Nephron progenitor cell (in vitro differentiated cells): ENCODE results near the gene NBEAL2.

Source experiments
- DNase-seq: peaks from one replicate; pipeline ENCODE4 v3.0.0; 2021
- H3K27ac Mint-ChIP-seq: 2 replicates; pipeline ENCODE4 v1.8.0; 2021; ENCODE audit warnings: mild to moderate bottlenecking, moderate library complexity, mixed read lengths
- H3K27me3 Mint-ChIP-seq: 2 replicates; pipeline ENCODE4 v1.8.0; 2021; ENCODE audit warnings: mild to moderate bottlenecking, low read depth, mixed read lengths; ENCODE audit not compliant: poor library complexity
- H3K36me3 Mint-ChIP-seq: 2 replicates; pipeline ENCODE4 v1.8.0; 2021; ENCODE audit warnings: low read depth, mixed read lengths
- H3K4me1 Mint-ChIP-seq: 2 replicates; pipeline ENCODE4 v1.8.0; 2021; ENCODE audit warnings: mixed read lengths
- H3K4me3 Mint-ChIP-seq: 2 replicates; pipeline ENCODE4 v1.8.0; 2021; ENCODE audit warnings: mild to moderate bottlenecking, moderate library complexity, mixed read lengths
- H3K9me3 Mint-ChIP-seq: 2 replicates; pipeline ENCODE4 v1.8.0; 2021; ENCODE audit warnings: mild to moderate bottlenecking, moderate library complexity, mixed read lengths
- TF ChIP-seq, protein P1 (sequence below): fragments of 200-600 bp; sonication (generic); IDR thresholded peaks from 2 replicates; pipeline ENCODE4 v1.5.0; 2021; ENCODE audit warnings: antibody characterized with exemption

NBEAL2 gene

GRCh38 chr3:46987743-46988401 is 8.4 kb downstream of the NBEAL2 start:
- H3K27me3 Mint-ChIP-seq: peaks cover 4% of the 10 kb centered on the region
- H3K4me3 Mint-ChIP-seq: no peak overlapping the region
- H3K9me3 Mint-ChIP-seq: no peaks in the 10 kb centered on the region
- H3K4me1 Mint-ChIP-seq: peaks cover 34% of the 10 kb centered on the region
- DNase-seq: no peak
- TF ChIP-seq, protein P1, sequence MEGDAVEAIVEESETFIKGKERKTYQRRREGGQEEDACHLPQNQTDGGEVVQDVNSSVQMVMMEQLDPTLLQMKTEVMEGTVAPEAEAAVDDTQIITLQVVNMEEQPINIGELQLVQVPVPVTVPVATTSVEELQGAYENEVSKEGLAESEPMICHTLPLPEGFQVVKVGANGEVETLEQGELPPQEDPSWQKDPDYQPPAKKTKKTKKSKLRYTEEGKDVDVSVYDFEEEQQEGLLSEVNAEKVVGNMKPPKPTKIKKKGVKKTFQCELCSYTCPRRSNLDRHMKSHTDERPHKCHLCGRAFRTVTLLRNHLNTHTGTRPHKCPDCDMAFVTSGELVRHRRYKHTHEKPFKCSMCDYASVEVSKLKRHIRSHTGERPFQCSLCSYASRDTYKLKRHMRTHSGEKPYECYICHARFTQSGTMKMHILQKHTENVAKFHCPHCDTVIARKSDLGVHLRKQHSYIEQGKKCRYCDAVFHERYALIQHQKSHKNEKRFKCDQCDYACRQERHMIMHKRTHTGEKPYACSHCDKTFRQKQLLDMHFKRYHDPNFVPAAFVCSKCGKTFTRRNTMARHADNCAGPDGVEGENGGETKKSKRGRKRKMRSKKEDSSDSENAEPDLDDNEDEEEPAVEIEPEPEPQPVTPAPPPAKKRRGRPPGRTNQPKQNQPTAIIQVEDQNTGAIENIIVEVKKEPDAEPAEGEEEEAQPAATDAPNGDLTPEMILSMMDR: no peak
- no peaks in the 10 kb centered on the region for H3K36me3 Mint-ChIP-seq
- no peak overlapping the region for H3K27ac Mint-ChIP-seq

DNA sequence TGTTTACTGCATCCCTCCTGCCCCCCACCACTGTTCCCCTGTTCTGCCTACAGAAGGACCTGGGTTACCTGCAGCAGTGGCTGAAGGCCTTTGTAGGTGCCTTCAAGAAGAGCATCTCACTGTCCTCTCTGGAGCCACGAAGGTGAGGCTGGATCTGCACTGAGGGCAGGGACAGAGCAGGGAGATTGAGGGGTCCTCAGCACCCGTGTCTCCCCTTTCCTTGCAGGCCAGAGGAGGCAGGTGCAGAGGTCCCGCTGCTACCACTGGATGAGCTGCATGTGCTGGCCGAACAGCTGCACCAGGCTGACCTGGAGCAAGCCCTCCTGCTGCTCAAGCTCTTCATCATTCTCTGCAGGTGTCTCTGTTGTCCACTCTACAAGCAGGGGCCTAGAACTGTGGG is 9.2 kb downstream of the NBEAL2 start:
- Mint-ChIP-seq H3K4me3 (no peak overlapping the region), H3K4me1 (peaks cover 32% of the 10 kb centered on the region), H3K36me3 (no peaks in the 10 kb centered on the region), H3K27me3 (peaks cover 4% of the 10 kb centered on the region), H3K9me3 (no peaks in the 10 kb centered on the region), H3K27ac (no peak overlapping the region)
- DNase-seq: no peak
- TF ChIP-seq, protein P1: no peak

DNA sequence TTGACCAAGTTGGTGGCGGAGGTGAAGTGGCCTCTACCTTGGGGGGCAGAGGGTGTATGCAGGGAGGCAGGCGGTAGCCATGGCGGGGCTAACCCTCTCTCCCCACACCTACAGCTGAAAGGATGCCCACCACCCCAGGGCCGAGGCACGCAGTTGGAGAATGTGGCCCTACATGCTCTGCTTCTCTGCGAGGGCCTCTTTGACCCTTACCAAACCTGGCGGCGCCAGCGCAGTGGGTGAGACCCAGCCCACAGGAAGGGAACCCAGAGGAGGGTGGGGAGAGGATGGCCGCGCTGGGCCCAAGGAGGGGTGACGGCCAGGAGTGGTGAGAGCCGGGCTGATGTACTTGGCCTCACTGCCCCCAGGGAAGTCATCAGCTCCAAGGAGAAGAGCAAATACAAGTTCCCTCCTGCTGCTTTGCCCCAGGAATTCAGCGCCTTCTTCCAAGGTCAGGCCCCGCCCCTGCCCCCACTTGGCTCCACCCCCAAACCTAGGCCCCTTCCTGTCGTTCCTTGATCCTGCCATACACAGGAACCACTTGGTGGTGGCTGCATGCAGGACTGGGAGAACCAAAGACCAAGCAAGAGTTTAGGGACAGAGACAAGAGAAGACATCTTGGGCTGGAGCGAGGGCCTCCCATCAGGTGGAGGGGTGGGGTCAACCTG is 9.8 kb downstream of the NBEAL2 start:
- TF ChIP-seq, protein P1: no peak
- no peak overlapping the region for H3K4me3 Mint-ChIP-seq
- H3K27ac Mint-ChIP-seq: no peak overlapping the region
- H3K4me1 Mint-ChIP-seq: peaks cover 25% of the 10 kb centered on the region
- H3K27me3 Mint-ChIP-seq: peaks cover 4% of the 10 kb centered on the region
- H3K9me3 Mint-ChIP-seq: no peaks in the 10 kb centered on the region
- no peak for DNase-seq
- H3K36me3 Mint-ChIP-seq: no peaks in the 10 kb centered on the region

DNA sequence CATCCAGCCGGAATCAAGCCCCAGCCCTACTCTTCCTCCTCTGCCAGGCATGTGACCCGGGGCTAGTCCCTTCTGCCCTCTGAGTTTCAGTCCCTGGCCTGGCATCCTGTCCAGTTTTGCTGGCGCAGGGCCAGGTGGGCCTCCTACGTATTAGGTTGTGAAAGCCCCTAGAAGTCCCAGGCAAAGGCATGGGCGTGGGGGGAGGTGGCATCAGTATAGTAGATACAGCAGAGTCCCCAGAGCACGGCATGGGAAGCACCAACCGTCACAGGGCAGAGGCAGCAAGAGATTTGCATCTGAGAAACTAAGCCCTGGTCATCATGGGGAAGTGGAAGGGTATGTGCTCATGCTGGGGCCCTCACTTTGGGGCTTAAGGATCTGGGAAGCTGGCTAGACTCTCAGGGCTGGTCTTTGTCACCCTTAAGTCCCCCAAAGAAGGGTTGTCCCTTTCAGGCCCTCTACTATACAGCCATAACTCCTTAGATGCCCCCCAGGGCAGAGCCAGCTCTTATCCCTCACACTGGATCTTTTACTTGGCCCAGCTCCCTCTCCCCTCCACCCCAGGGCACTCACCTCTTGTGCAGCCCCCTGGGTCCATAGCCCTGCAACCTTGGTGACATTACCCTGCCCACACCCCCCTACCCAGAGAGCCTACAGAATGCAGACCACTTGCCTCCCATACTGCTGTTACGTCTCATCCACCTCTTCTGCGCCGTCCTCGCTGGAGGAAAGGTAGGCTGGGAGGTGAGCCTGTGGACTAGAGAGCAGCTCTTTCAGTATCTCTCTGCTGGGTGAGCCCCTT is 11.3 kb downstream of the NBEAL2 start:
- Mint-ChIP-seq H3K9me3 (no peaks in the 10 kb centered on the region), H3K4me1 (peaks cover 19% of the 10 kb centered on the region), H3K27ac (peak overlapping the region; percentile 47), H3K36me3 (no peaks in the 10 kb centered on the region), H3K27me3 (peaks cover 4% of the 10 kb centered on the region), H3K4me3 (no peak overlapping the region)
- DNase-seq: no peak
- TF ChIP-seq, protein P1: no peak

DNA sequence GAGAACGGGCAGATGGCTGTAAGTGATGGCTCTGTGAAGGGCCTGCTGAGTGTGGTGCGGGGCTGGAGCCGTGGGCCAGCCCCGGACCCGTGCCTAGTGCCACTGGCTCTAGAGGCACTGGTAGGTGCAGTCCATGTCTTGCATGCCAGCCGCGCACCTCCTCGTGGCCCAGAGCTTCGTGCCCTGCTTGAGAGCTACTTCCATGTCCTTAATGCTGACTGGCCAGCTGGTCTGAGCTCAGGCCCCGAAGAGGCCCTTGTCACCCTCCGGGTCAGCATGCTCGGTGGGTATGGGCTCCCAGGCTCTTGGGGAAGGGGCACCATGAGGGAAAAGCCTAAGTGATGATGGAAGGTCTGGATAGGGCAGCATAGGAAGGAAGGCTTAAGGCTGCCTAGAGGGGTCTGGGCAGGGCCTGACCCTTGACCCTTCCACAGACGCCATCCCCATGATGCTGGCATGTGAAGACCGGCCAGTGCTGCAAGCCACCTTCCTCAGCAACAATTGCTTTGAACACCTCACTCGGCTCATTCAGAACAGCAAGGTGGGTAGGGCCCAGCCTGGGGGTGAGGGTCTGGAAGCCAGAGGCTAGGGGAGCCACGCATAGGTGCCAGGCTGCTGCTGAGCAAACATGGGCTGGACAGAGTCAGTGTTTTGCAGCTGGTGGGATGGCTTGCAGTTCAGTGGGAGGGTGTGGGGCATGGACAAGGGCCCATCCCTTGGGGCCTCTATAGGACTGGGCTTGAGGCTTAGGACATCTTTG is 12.1 kb downstream of the NBEAL2 start:
- no peak overlapping the region for H3K27ac Mint-ChIP-seq
- no peak for DNase-seq
- no peaks in the 10 kb centered on the region for H3K36me3 Mint-ChIP-seq
- TF ChIP-seq, protein P1: no peak
- H3K4me1 Mint-ChIP-seq: peaks cover 13% of the 10 kb centered on the region
- H3K9me3 Mint-ChIP-seq: no peaks in the 10 kb centered on the region
- no peak overlapping the region for H3K4me3 Mint-ChIP-seq
- H3K27me3 Mint-ChIP-seq: no peaks in the 10 kb centered on the region
